IPS-11a (cell line): ENCODE results near the gene SPG11.
A peak's percentile ranks its signal among the peaks of the same experiment; 100 is the strongest.
"Not testable (repeated sequence)": the region's sequence is repeated elsewhere in the genome, so short reads cannot be mapped to it uniquely, and the experiment has no call there.

ENCODE experiments used
- H3K4me3 ChIP-seq: one replicate; pipeline ENCODE4 v1.5.1; 2013; ENCODE audit warnings: low read depth, low read length, control low read depth

SPG11 gene

DNA sequence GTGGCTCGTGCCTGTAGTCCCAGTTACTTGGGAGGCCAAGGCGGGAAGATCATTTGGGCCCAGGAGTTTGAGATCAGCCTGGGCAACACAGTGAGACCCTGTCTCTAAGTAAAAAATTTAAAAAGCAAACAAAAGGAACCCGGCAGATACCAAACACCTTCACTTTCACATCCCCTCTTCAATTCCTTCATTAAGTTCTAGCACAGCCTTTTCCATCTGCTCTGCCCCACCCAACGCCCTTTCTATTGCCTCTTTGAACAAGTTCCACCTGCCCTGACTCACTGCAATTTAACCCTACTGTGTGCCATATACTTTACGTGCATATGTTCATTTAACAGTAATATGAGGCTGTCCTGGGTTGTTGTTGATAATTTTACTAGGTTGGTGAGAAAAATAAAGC lies 12.4 kb upstream of the SPG11 start:
- no peak overlapping the region for H3K4me3 ChIP-seq

DNA sequence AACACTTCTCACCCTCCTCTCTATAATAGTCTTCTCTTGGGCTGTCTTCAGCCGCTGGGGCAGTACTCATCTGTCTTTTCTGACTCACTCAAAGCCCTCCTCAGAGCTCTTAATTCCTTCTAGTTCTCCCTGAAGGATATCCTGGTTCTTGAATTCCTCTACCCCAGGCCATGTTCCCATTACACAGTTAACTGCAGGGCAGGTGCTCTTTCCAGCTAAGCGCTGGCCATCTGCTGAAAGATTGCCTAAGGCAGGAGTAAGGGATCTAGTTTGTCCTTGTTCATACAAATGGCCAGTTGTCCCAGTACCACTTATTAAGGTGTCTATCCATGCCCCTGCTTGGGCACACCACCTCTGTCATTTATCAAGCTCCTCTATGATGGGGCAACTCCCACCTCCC lies 10.2 kb upstream of the SPG11 start:
- no peak overlapping the region for H3K4me3 ChIP-seq

DNA sequence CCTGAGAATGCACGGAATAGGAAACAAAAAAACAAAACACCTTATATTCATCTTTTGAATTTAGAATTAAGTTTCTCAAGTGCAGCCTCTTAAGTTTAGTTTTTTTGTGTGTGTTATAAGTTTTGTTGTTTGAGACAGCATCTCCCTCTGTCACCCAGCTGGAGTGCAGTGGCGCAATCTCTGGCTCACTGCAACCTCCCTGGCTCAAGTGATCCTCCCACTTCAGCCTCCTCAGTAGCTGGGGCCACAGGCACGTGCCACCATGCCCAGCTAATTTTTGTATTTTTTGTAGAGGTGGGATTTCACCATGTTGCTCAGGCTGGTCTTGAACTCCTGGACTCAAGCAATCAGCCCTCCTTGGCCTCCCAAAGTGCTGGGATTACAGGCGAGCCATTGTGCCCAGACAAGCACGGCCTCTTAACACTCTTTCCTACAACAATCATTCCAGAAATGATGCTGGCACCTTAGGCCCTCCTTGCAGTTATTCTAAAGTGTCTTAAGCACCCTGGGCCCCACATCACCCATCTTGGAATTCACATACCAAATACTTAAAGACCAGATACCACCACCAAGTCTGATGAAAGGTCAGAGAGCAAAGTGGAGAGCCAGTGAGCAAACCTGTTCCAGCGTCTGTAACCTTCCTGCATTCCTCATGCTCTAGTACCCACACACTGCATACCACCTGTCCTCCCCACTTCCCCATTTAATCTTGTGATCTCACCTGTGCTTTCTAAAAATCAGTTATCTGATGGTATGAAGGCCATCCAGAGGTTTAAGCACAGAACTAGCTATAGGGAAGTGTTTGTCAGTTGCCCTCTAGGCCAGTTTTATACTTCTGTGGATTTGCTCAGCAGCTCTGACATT lies 6.9 kb upstream of the SPG11 start:
- no peak overlapping the region for H3K4me3 ChIP-seq

DNA sequence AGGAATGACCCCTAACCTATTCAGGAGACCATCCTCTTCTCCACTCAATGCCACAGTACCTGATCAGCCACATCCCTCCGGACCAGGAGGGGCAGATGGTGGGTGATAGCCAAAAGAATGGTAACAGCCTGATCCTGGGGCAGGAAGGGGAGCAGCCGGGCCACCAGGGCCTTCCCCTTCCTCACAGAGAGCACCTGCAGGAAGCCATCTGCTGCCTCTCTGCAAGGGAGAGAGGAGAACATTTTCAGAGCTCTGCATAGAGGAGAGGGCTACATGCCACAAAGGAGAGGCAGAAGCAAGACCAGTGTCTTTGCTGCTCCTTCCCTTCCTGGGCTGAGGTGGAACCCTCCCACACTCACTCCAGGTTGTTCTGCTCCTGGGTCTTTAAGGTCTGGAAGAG lies 5.5 kb upstream of the SPG11 start:
- H3K4me3 ChIP-seq, result no peak overlapping the region

DNA sequence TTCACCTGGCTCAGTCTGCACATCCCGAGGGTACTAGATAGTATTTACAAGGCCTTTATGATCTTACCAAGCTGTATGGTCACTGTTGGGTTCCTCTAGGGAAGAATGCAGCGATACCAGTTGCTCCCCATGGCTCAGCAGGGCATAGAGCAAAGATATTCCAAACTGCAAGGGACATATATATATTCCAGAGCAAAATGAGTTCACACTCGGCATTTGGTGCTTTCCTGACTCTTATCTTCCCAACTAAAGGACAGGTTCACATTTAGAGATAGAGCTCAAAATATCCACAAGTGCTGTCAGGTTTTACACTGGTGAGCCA lies 3.5 kb upstream of the SPG11 start:
- H3K4me3 ChIP-seq, result no peak overlapping the region

DNA sequence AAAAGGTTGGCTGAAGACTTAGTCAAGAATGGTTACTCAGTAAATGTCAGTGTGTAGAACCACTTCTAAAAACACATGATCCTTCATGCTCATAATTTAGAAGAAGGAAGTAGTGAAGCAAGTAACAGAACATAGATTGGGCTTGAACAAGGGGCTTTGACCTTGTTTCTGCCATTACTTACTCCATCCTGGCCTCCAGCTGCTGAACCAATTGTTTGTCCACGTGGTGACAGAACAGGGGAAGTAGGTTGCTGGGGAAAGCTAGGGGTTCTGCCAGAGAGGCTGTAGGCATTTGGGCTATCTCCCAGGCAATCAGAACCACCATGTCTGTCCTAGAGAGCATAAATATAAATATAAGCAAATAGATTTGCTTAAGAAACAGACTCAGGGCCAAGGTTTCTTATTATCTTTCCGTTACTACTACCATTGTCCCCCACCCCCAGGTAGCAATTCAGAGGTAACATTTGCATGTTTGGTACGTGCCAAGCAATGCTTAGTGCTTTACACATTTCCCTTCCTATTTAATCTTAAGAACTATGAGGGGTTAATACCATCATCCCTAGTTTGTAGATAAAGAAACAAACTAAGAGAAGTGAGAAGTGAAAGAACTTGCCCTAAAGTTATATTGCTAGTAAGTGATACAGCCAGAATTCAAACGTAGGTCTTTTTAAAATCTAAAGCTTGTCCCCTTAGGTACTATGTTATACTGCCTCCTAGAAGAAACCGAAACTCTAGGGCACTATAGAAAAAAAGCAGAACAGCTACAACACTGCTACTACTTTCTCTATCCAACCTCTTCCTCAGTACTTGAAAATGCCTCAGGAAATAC lies 3.0 kb upstream of the SPG11 start:
- H3K4me3 ChIP-seq, result no peak overlapping the region

DNA sequence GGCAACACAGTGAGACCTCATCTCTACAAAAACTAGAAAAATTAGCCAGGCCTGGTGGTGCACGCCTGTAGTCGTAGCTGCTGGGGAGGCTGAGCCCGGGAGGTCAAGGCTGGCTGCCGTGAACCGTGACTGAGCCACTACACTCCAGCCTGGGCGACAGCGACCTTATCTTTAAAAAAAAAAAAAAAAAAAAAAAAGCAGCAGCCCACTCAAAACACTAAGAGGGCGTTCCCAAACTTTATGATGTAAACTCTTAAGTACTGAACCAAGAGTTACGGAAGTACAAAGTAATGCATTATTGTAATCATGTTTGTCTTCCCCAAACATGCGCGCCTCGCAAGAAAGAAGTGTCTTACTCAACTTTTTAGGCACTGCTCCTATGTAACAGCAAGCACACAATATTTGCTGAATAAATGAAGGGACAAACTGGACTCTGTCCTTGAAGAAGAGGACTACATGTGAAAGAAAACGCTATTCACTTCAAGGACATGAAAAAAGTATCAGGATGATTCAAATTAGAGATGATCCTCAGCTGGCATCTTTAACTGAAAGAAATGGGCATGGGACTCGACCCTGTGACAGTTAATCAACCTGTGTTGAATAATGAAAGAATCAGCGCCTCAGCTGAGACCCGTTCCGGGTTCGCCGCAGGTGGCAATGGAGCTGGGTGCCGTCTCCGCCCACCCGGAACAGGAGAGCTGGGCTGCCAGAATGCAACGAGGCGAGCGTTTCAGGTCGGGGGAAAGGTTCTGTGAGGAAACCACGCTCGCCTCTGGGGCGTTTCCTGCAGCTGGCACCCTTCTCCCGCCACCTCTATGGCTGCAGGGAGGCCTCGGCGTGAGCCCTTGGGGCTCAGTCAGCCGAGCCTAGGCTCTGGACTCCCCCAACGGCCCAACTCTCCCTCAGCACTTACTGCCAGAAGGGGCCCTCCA lies 718 bp downstream of the SPG11 start:
- peak overlapping the region; percentile 89 for H3K4me3 ChIP-seq

DNA sequence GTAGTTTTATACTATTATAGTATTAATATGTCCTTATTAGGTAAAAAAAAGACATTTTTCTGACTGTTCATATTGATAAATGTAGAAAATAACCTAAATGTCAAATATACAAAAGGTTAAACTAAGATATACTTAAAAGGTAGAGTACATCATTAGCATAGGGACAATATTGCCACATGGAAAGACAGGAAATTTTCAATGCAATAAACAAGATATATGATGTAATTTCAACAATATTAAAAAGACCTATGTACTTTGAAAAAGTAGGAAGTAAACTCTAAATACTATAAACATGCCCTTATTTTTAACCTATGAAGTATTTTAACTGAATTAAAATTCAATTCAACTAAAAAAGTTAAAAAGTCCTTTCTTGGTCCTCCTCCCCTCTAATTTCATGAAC lies 1.9 kb downstream of the SPG11 start:
- H3K4me3 ChIP-seq, result no peak overlapping the region

DNA sequence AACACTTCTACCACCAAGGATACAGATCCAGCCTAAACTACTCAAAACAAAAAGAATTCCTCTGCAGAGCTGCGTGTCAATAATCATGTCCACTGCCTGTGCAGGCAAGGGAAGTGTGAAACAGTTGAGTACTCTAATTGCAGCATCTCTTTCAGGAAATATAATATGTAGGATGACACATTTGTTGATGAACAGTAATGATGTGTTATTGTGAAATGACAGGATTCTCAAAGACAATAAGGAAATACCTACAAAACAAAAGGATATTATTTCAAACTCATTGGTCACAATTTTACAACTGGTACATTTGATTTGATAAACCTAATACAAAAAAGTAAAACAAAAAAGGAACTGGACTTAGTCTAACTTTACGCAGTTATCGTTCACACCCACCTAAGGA lies 4.4 kb downstream of the SPG11 start:
- no peak overlapping the region for H3K4me3 ChIP-seq

DNA sequence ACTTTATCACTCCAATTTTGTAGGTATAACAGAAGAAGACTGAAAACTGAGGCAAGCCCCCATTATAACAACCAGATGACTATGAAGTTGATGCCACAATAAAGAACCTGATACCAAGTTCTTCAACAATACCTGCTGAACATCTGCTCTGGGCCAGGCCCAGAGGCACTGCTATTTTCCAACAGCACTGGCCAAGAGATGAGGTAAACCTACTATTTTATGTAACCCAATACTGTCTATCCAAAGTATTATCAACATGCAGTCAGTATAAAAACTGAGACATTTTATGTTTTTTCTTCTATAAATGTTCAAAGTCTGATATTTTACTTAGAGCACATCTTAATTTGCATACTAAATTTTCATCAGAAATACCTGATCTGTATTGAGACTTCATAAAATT lies 6.1 kb downstream of the SPG11 start:
- no peak overlapping the region for H3K4me3 ChIP-seq

DNA sequence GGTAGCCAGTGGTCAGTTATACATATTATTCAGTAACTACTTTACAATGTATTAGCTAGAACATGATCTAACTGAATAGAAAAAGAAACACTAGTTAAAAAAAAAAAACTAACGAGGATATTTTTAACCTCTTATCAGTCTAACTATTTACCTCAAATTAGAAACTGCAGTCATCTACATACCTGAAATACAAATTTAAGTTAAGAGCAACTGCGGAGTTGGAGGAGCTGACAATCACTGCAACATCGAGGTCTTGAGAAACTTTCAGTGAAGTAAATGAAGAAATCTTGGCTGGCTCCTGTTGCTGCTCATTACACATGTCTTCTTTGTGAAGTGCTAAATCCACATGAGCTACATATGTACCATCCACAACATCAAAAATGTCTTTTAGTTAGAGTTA lies 6.5 kb downstream of the SPG11 start:
- H3K4me3 ChIP-seq, result no peak overlapping the region

DNA sequence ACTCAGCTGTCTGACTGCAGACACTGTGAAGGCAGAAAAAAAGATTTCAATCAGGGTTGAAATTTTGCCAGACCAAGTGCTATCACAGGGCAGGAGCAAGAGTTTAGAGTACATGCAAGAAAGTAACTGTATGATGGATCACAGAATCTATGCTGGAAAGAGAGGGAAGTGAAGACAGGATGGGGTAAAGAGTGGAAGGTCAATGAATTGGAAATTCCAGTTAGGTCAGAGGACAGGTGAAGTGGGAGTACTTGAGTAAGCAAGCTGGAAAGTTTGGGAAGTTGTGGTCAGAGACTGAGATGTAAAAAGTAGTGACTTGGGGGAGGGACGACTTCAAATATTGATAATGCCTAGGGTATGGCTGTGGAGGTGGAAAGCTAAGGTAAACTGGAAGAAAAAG lies 7.2 kb downstream of the SPG11 start:
- H3K4me3 ChIP-seq, result no peak overlapping the region

DNA sequence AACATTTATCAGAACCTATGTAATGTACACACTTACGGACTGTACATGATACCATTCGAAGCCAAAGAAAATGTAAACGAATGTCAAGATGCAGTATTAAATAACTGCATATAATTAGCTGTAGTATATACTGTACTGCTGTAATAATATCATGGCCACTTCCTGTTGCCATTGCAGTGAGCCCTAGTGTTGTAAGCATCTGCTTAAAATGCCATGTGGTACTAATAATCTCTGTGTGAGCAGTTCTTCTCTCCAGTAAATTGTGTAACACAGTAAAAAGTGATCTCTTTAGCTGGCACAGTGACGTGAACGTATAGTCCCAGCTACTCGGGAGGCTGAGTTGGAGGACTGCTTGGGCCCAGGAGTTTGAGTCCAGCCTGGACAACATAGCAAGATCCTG lies 8.6 kb downstream of the SPG11 start:
- H3K4me3 ChIP-seq, result no peak overlapping the region

DNA sequence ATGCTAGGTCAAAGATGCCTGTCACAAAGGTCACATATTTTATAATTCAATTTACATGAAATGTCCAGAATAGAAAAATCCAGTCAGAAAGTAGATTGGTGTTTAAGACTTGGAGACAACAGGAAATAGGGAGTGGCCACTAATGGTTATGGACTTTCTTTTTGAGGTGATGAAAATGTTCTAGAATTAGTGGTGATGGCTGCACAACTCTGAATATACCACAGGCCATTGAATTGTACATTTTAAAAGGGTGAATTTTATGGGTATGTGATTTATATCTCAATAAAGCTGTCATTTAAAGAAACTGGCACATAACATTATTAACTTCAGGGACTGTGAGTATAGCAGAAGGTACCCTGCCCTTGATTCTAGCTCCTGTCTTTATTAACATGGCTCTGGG lies 15.8 kb downstream of the SPG11 start:
- H3K4me3 ChIP-seq, result no peak overlapping the region

DNA sequence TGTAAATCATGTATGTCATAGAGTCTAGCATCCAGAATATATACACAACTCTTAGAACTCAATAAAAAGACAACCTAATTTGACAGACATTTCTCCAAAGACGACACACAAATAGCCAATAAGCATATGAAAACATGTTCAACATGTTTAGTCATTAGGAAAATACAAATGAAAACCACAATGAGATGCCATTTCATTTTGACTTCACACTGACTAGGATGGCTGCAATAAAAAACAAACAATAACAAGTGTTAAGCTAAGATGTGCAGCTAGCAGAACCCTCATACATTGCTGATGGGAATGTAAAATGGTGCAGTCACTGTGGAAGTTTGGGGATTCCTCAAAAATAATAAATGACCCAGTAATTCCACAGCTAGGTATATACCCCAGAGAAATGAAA lies 16.4 kb downstream of the SPG11 start:
- no peak overlapping the region for H3K4me3 ChIP-seq

DNA sequence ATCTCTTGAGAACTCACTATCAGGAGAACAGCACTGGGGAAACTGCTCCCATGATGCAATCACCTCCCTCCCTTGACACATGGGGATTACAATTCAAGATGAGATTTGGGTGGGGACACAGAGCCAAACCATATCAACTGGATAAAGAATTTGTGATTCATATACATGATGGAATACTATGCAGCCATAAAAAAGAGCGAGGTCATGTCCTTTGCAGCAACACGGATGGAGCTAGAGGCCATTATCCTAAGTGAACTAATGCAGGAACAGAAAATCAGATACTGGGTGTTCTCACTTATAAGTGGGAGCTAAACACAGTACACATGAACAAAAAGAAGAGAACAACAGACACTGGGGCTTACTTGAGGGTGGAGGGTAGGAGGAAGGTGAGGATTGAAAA lies 17.0 kb downstream of the SPG11 start:
- H3K4me3 ChIP-seq, result no peak overlapping the region

DNA sequence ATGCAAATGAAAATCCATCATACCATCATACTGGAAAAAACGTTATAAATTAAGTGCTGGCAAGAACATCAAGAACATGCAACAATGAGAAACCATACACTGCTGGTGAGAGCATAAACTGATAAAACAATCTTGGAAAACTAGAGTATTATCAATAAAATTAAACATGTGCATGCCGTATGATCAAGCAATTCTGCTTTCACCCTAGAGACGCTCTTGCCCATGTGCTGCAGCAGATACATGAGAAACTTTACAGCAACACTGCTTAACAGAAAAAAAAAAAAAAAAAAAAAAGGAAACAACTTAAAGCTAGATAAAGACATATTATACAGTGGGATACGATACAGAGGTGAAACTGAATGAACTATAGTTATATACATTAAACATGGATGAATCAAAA lies 21.8 kb downstream of the SPG11 start:
- H3K4me3 ChIP-seq, result no peak overlapping the region

DNA sequence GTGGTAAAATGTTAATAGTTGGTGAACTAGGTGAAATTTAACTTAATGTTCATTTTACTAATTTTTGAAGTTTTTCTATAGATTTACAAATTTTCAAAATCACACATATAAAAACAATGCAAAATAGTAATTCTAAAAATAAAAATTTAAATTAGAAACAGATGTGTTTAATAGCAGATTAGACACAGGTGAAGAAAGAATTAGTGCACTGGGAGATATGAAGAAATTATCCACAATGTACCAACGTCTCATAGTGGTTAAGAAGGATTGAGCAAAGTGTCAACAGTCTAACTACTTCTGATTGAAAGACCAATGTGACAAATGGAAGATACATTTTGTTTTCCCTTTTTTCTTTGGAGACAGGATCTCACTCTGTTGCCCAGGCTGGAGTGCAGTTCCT lies 26.5 kb downstream of the SPG11 start:
- H3K4me3 ChIP-seq, result no peak overlapping the region

DNA sequence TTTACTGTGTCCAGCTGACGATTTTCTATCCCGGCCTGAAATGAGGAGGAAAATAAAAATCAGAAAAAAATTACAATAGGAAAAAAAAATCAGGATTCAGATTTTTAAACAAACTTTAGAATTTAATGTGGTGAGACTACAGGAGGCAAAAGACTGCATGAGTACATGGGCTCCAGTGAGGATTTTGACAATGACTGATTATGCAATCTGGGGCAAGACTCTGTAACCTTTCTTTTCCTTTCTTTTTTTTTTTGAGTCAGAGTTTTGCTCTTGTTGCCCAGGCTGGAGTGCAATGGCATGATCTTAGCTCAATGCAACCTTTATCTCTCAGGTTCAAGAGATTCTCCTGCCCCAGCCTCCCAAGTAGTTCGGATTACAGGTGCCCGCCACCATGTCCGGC lies 29.9 kb downstream of the SPG11 start:
- H3K4me3 ChIP-seq, result no peak overlapping the region

DNA sequence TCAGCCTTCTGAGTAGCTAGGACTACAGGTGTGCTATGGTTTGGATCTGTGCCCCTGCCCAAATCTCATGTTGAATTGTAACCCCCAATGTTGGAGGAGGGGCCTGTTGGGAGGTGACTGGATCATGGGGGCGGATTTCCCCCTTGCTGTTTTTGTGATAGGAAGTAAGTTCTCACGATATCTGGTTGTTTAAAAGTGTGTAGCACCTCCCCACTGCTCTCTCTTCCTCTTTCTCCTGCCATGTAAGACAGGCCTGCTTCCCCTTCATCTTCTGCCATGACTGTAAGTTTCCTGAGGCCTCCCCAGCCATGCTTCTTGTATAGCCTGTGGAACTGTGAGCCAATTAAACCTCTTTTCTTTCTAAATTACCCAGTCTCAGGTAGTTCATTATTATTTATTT lies 38.2 kb downstream of the SPG11 start:
- not testable (repeated sequence) for H3K4me3 ChIP-seq

DNA sequence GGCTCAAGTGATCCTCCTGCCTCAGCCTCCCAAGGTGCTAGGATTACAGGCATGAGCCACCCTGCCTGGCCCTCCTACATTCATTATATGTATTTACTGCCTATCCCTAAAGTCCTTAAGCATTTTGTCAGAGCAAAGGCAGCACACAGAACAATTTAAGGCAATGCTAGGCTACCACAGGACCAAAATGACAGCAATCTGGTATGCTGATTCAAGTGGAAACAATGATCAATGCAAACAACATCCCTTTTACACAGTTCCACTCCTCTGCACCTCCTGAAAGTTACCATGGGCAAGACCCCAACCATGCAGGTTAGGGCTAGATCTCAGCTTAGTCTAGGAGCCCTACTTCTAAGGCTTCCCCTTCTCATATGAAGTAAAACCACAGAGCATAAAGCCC lies 40.3 kb downstream of the SPG11 start:
- no peak overlapping the region for H3K4me3 ChIP-seq
